AML-193 (cell line): ENCODE data around the gene ASCL5.

Source experiments
- DNase-seq, 2 experiments: peaks; one replicate each; lab custom pipeline; 2025; lab: John Stamatoyannopoulos, UW

ASCL5 gene

GRCh38 chr1:201085902-201086735 lies 40.9 kb downstream of the ASCL5 start:
- peak; percentile 37 to 43 for DNase-seq

- no peak for DNase-seq
Measured at GRCh38 chr1:201084295-201084694, 42.7 kb downstream of the ASCL5 start.

GRCh38 chr1:201083741-201084140 lies 43.2 kb downstream of the ASCL5 start:
- DNase-seq = no peak

GRCh38 chr1:201080135-201080534 lies 46.8 kb downstream of the ASCL5 start:
- DNase-seq = no peak

- DNase-seq = no peak
Measured at GRCh38 chr1:201077736-201078135, 49.2 kb downstream of the ASCL5 start.

GRCh38 chr1:201077116-201077515 lies 49.9 kb downstream of the ASCL5 start:
- DNase-seq = no peak

GRCh38 chr1:201076092-201076491 lies 50.9 kb downstream of the ASCL5 start:
- no peak for DNase-seq

- DNase-seq = no peak
Measured at GRCh38 chr1:201074018-201074417, 53.0 kb downstream of the ASCL5 start.

GRCh38 chr1:201072922-201073321 lies 54.1 kb downstream of the ASCL5 start:
- no peak for DNase-seq

- DNase-seq = no peak
Measured at GRCh38 chr1:201072149-201072548, 54.8 kb downstream of the ASCL5 start.

GRCh38 chr1:201069636-201070035 lies 57.3 kb downstream of the ASCL5 start:
- DNase-seq = no peak

GRCh38 chr1:201068976-201069375 lies 58.0 kb downstream of the ASCL5 start:
- no peak for DNase-seq

GRCh38 chr1:201066986-201067385 lies 60.0 kb downstream of the ASCL5 start:
- no peak for DNase-seq

GRCh38 chr1:201065686-201066085 lies 61.3 kb downstream of the ASCL5 start:
- DNase-seq = no peak

- no peak for DNase-seq
Measured at GRCh38 chr1:201064806-201065205, 62.2 kb downstream of the ASCL5 start.
